Measurements from ENCODE around the gene ZMYM2. TPM values are rescaled to one million over a fixed set of nuclear protein-coding genes. Genes with fewer than 3 reads are reported as not detected.

Gene ZMYM2
- total RNA-seq, 4 donors from 2014 or later = 33.4 to 91.1 (median 63.6) TPM

DNA sequence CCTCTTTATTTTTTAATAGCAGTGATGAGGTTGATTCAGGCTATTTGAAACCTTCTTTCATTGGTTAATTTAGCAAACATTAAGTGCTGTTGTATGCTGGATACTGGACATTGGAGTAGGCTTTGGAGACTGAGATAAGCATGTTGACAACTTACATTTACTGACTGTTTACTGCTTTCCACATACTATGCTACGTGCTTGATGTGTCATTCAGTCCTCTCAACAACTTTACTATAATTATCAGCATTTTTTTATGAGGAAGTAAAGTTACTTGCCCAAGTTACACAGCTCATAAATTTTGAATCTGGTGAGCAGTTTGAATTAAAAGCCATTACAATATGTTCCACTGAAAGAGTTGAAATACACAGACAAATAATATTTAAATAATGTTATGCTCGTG, 118.6 kb downstream of the ZMYM2 start:
- TF ChIP-seq POLR2AphosphoS5 (IDR thresholded peaks at IDR 0.05) (no peak), EP300 (IDR thresholded peaks at IDR 0.05; ENCODE audit: low read depth) (no peak), POLR2A (IDR thresholded peaks at IDR 0.05) (no peak)
- TF ChIP-seq, protein P1, sequence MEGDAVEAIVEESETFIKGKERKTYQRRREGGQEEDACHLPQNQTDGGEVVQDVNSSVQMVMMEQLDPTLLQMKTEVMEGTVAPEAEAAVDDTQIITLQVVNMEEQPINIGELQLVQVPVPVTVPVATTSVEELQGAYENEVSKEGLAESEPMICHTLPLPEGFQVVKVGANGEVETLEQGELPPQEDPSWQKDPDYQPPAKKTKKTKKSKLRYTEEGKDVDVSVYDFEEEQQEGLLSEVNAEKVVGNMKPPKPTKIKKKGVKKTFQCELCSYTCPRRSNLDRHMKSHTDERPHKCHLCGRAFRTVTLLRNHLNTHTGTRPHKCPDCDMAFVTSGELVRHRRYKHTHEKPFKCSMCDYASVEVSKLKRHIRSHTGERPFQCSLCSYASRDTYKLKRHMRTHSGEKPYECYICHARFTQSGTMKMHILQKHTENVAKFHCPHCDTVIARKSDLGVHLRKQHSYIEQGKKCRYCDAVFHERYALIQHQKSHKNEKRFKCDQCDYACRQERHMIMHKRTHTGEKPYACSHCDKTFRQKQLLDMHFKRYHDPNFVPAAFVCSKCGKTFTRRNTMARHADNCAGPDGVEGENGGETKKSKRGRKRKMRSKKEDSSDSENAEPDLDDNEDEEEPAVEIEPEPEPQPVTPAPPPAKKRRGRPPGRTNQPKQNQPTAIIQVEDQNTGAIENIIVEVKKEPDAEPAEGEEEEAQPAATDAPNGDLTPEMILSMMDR (IDR thresholded peaks at IDR 0.05) = no peak
- Histone ChIP-seq H3K4me1 (no peaks in the 10 kb centered on the region), H3K27ac (no peak overlapping the region), H3K36me3 (peaks cover 0 to 38% (median 3%) of the 10 kb centered on the region in 4 donors), H3K9me3 (no peaks in the 10 kb centered on the region), H3K4me3 (no peak overlapping the region), H3K27me3 (no peaks in the 10 kb centered on the region)
- 77 to 100% methylated on average over 1 to 2 of the region's 2 CpGs for WGBS, 2 donors (ENCODE audit: low coverage in 1 of 2)
- DNase-seq = no peak
- in situ Hi-C loops (cut with MboI; ENCODE audit: low pct_ligation_motif_present in 1 of 4, low pct_unique_long_range_greater_than_20kb in 1 of 4, low sequenced_read_pairs in 3 of 4) = no loop called here
- intact Hi-C loops (cut with DNase I; ENCODE audit: low total_unique reads) = no loop called here

DNA sequence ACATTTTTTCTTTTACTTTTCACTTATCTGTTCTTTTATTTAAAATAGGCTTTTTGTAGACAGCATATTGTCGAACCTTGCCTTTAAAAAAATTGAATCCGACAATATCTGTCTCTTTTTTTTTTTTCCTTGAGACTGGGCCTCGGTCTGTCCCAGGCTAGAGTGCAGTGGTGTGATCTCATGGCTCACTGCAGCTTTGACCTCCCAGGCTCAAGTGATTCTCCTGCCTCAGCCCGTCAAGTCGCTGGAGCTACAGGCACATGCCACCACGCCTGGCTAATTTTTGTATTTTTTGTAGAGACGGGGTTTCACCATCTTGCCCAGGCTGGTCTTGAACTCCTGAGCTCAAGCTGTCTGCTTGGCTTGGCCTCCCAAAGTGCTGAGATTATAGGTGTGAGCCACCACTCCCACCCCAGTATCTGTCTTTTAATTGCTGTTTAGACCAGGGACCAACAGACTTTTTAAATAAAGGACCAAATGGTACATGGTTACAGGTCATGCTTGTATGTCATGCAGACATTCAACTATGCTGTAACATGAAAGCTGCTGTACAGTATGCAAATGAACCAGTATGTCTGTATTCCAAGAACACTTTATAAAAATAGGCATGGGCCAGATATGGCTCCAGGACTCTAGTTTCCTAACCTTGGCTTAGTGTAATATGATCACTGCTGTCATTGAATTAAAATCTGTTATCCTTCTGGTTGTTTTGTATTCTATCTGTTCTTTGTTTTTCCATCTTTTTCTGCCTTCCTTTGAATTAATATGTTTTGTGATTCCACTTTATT, 122.0 kb downstream of the ZMYM2 start:
- DNase-seq = no peak
- TF ChIP-seq, protein P1 (IDR thresholded peaks at IDR 0.05) = no peak
- TF ChIP-seq EP300 (IDR thresholded peaks at IDR 0.05; ENCODE audit: low read depth) = no peak
- TF ChIP-seq POLR2AphosphoS5 (IDR thresholded peaks at IDR 0.05) = no peak
- TF ChIP-seq POLR2A (IDR thresholded peaks at IDR 0.05) = no peak
- Histone ChIP-seq H3K36me3 (peaks cover 0 to 43% (median 15%) of the 10 kb centered on the region in 4 donors), H3K27ac (no peak overlapping the region), H3K27me3 (no peaks in the 10 kb centered on the region), H3K4me3 (no peak overlapping the region), H3K9me3 (no peaks in the 10 kb centered on the region), H3K4me1 (no peaks in the 10 kb centered on the region)
- in situ Hi-C loops (cut with MboI; ENCODE audit: low pct_ligation_motif_present in 1 of 4, low pct_unique_long_range_greater_than_20kb in 1 of 4, low sequenced_read_pairs in 3 of 4) = no loop called here
- intact Hi-C loops (cut with DNase I; ENCODE audit: low total_unique reads) = no loop called here
- WGBS, 2 donors (ENCODE audit: low coverage in 1 of 2) = 95 to 96% methylated on average over 7 of the region's 7 CpGs

DNA sequence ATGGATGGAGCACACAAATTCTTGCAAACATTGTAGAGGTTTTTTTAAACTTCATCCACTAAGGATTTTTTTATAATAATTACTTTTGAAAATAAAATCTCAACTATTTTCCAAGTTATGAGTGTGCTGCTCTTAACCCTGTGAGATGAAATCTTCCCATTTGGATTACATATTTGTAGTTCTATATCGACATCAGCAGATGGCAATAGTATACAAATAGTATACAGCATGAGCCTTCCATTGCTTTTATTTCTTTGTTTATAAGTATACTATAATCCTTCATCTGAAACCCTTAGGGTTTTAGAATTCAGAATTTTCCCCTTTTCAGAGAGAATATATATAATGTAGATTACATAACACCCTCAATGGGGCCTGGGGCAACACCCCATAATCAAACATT, 131.8 kb downstream of the ZMYM2 start:
- in situ Hi-C loops (cut with MboI; ENCODE audit: low pct_ligation_motif_present in 1 of 4, low pct_unique_long_range_greater_than_20kb in 1 of 4, low sequenced_read_pairs in 3 of 4) = no loop called here
- WGBS, 2 donors (ENCODE audit: low coverage in 1 of 2) = 32 to 44% methylated on average over 1 of the region's 1 CpG

DNA sequence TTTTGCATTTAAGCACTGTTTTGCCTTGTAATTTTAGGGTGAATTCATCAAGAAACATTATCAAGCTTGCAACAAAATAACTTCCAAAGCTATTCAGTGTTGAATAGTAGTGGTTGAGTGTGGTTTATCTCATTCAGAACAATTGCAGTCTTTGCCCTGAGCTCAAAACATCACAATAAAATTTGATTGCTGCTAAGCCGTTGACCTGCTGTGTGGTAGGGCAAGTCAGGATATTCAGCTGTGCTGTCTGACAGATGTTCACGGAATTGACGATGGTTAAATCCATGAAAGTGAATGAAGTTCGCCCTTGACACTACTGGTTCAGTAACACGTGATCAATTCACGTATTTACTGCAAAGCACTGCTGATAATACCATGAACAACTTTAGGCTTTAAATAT, 135.4 kb downstream of the ZMYM2 start:
- Histone ChIP-seq H3K27me3 (peaks cover under 1% of the 10 kb centered on the region), H3K4me3 (no peak overlapping the region), H3K36me3 (no peaks in the 10 kb centered on the region), H3K4me1 (no peaks in the 10 kb centered on the region), H3K9me3 (no peaks in the 10 kb centered on the region), H3K27ac (no peak overlapping the region)
- no peak for DNase-seq
- in situ Hi-C loops (cut with MboI; ENCODE audit: low pct_ligation_motif_present in 1 of 4, low pct_unique_long_range_greater_than_20kb in 1 of 4, low sequenced_read_pairs in 3 of 4) = no loop called here
- WGBS, 2 donors (ENCODE audit: low coverage in 1 of 2) = 14 to 24% methylated on average over 5 to 6 of the region's 6 CpGs
- no peak for TF ChIP-seq POLR2AphosphoS5 (IDR thresholded peaks at IDR 0.05)
- no peak for TF ChIP-seq POLR2A (IDR thresholded peaks at IDR 0.05)
- no peak for TF ChIP-seq EP300 (IDR thresholded peaks at IDR 0.05; ENCODE audit: low read depth)
- intact Hi-C loops (cut with DNase I; ENCODE audit: low total_unique reads) = loop anchor here (10.0 kb wide), 1 partner anchor 71 kb away; the partner anchor contains the start of gene GJA3

More for the DNA sequence above, 131.8 kb downstream of the ZMYM2 start:
- no peaks in the 10 kb centered on the region for H3K4me1 ChIP-seq
- no peaks in the 10 kb centered on the region for H3K27me3 ChIP-seq
- intact Hi-C loops (cut with DNase I; ENCODE audit: low total_unique reads) = loop anchor here (10.0 kb wide), 1 partner anchor 74 kb away; the partner anchor contains the start of gene GJA3
- TF ChIP-seq, protein P1 (IDR thresholded peaks at IDR 0.05) = peak in 1 of 5 experiments; percentile 21
- TF ChIP-seq EP300 (IDR thresholded peaks at IDR 0.05; ENCODE audit: low read depth) (no peak), POLR2AphosphoS5 (IDR thresholded peaks at IDR 0.05) (no peak)
- no peak for DNase-seq
- peaks cover 0 to 5% (median 0%) of the 10 kb centered on the region in 4 donors for H3K36me3 ChIP-seq
- no peaks in the 10 kb centered on the region for H3K9me3 ChIP-seq
- no peak overlapping the region for H3K4me3 ChIP-seq
- H3K27ac ChIP-seq = no peak overlapping the region
